Natural killer cell (primary cell): Measurements from ENCODE around the gene TGM3. TPM values are rescaled to one million over a fixed set of nuclear protein-coding genes. Genes with fewer than 3 reads are reported as not detected.

Experiments used
- ATAC-seq, 3 donors: fragments of 150-1000 bp in 2 of 3; fragments of 200-7000 bp in 1 of 3; cut with Tn5 transposase; 1 replicate in 1 of 3; 2 replicates in 2 of 3; pipeline ENCODE4 v1.10.0; 2021; ENCODE audit warnings: mild to moderate bottlenecking in 2 of 3, moderate library complexity in 2 of 3
- DNase-seq, 2 donors: peaks; one replicate each; pipeline versions ENCODE4 v3.0.0 to v3.0.0-alpha.2; 2013 to 2021; ENCODE audit warnings: mixed read lengths in 1 of 2
- H3K27ac ChIP-seq: one replicate; pipeline ENCODE4 v1.5.1; 2013; ENCODE audit warnings: mild to moderate bottlenecking, low read length
- H3K27me3 ChIP-seq: one replicate; pipeline ENCODE4 v1.6.1; 2013; ENCODE audit warnings: low read length; ENCODE audit not compliant: control insufficient read depth, insufficient read depth
- H3K36me3 ChIP-seq: one replicate; pipeline ENCODE4 v1.6.1; 2013; ENCODE audit warnings: low read length; ENCODE audit not compliant: control insufficient read depth, insufficient read depth
- H3K4me1 ChIP-seq: one replicate; pipeline ENCODE4 v1.6.1; 2013; ENCODE audit warnings: low read length; ENCODE audit not compliant: control insufficient read depth, insufficient read depth
- H3K4me3 ChIP-seq: one replicate; pipeline ENCODE4 v1.5.1; 2013; ENCODE audit warnings: low read length
- H3K9me3 ChIP-seq: one replicate; pipeline ENCODE4 v1.6.1; 2013; ENCODE audit warnings: low read length; ENCODE audit not compliant: control insufficient read depth, insufficient read depth
- H3K27ac Mint-ChIP-seq, 2 donors: one replicate each; pipeline ENCODE4 v1.8.0; 2022; ENCODE audit warnings: mild to moderate bottlenecking in 2 of 2, mixed read lengths in 2 of 2, moderate library complexity in 1 of 2
- H3K27me3 Mint-ChIP-seq, 2 donors: one replicate each; pipeline ENCODE4 v1.8.0; 2022; ENCODE audit warnings: low read depth in 2 of 2, mixed read lengths in 2 of 2
- H3K36me3 Mint-ChIP-seq: one replicate; pipeline ENCODE4 v1.8.0; 2022; ENCODE audit warnings: mixed read lengths
- H3K4me1 Mint-ChIP-seq, 2 donors: one replicate each; pipeline ENCODE4 v1.8.0; 2022; ENCODE audit warnings: mixed read lengths in 2 of 2
- H3K4me3 Mint-ChIP-seq: one replicate; pipeline ENCODE4 v1.8.0; 2022; ENCODE audit warnings: mild to moderate bottlenecking, moderate library complexity, mixed read lengths
- H3K9me3 Mint-ChIP-seq, 2 donors: one replicate each; pipeline ENCODE4 v1.8.0; 2022; ENCODE audit warnings: mixed read lengths in 2 of 2
- CTCF ChIP-seq: fragments of 200-600 bp; IDR thresholded peaks from one replicate; pipeline ENCODE4 v1.8.0; 2022; ENCODE audit warnings: antibody characterized with exemption
- WGBS: methylation state at CpG from one replicate; pipeline ENCODE4 v1.1.7; 2013; ENCODE audit warnings: missing lambda C conversion rate; ENCODE audit not compliant: insufficient coverage; 5-methylcytosine and 5-hydroxymethylcytosine counted together
- intact Hi-C: fragments of 100-400 bp; cut with micrococcal nuclease; formaldehyde crosslinking; loops from one replicate; pipeline ENCODE4 v1.14.2; 2022
- total RNA-seq, 4 donors: library from RNA; stranded (reverse); fragments of 120-200 nt in 1 of 4; gene quantifications; one replicate each; pipeline versions ENCODE4 v1.2.3 to v1.2.4, GENCODE V29; 2013 to 2022

Gene TGM3
- total RNA-seq, 3 donors from 2014 or later (not counting 1 experiment from before 2014, with no cell fraction given), result not detected

GRCh38 chr20:2255926-2256531 is 39.8 kb upstream of the TGM3 start:
- no peaks in the 10 kb centered on the region for H3K36me3 Mint-ChIP-seq
- 54% methylated on average over 9 of the region's 9 CpGs for WGBS
- H3K27me3 ChIP-seq, result peaks cover 3% of the 10 kb centered on the region
- no peak overlapping the region for H3K27ac Mint-ChIP-seq
- H3K4me3 ChIP-seq, result no peak overlapping the region
- DNase-seq, result no peak
- peaks cover 5% of the 10 kb centered on the region for H3K4me1 ChIP-seq
- peaks cover 9 to 12% of the 10 kb centered on the region in 2 donors for H3K27me3 Mint-ChIP-seq
- no peaks in the 10 kb centered on the region for H3K9me3 ChIP-seq
- H3K4me3 Mint-ChIP-seq, result no peak overlapping the region
- intact Hi-C loops, result no loop called here
- H3K4me1 Mint-ChIP-seq, result peaks cover 0 to 5% of the 10 kb centered on the region in 2 donors
- ATAC-seq, result no peak
- H3K36me3 ChIP-seq, result no peaks in the 10 kb centered on the region
- no peak for TF ChIP-seq CTCF
- H3K27ac ChIP-seq, result no peak overlapping the region
- no peaks in the 10 kb centered on the region for H3K9me3 Mint-ChIP-seq

GRCh38 chr20:2259731-2260130 is 36.1 kb upstream of the TGM3 start:
- Histone ChIP-seq H3K4me3 (no peak overlapping the region), H3K4me1 (peaks cover 5% of the 10 kb centered on the region), H3K27me3 (no peaks in the 10 kb centered on the region), H3K27ac (no peak overlapping the region), H3K36me3 (no peaks in the 10 kb centered on the region), H3K9me3 (no peaks in the 10 kb centered on the region)
- Mint-ChIP-seq H3K9me3 (no peaks in the 10 kb centered on the region), H3K27ac (no peak overlapping the region), H3K36me3 (no peaks in the 10 kb centered on the region), H3K4me1 (no peaks in the 10 kb centered on the region), H3K27me3 (peaks cover 0 to 5% of the 10 kb centered on the region in 2 donors), H3K4me3 (no peak overlapping the region)
- no peak for DNase-seq
- no peak for TF ChIP-seq CTCF
- WGBS, result 84% methylated on average over 6 of the region's 6 CpGs
- no peak for ATAC-seq
- intact Hi-C loops, result no loop called here

GRCh38 chr20:2260250-2260649 is 35.6 kb upstream of the TGM3 start:
- ATAC-seq (no peak), DNase-seq (no peak)
- H3K9me3 ChIP-seq, result no peaks in the 10 kb centered on the region
- no peak for TF ChIP-seq CTCF
- Mint-ChIP-seq H3K27ac (no peak overlapping the region), H3K4me3 (no peak overlapping the region), H3K4me1 (no peaks in the 10 kb centered on the region), H3K27me3 (peaks cover 0 to 5% of the 10 kb centered on the region in 2 donors), H3K36me3 (no peaks in the 10 kb centered on the region), H3K9me3 (no peaks in the 10 kb centered on the region)
- H3K36me3 ChIP-seq, result no peaks in the 10 kb centered on the region
- peaks cover 5% of the 10 kb centered on the region for H3K4me1 ChIP-seq
- H3K27ac ChIP-seq, result no peak overlapping the region
- no peak overlapping the region for H3K4me3 ChIP-seq
- intact Hi-C loops, result no loop called here
- H3K27me3 ChIP-seq, result no peaks in the 10 kb centered on the region
- 78% methylated on average over 8 of the region's 9 CpGs for WGBS

GRCh38 chr20:2261046-2261485 is 34.7 kb upstream of the TGM3 start:
- no peaks in the 10 kb centered on the region for H3K9me3 ChIP-seq
- no peaks in the 10 kb centered on the region for H3K9me3 Mint-ChIP-seq
- no peaks in the 10 kb centered on the region for H3K36me3 Mint-ChIP-seq
- H3K4me1 ChIP-seq, result peaks cover 3% of the 10 kb centered on the region
- ATAC-seq, result no peak
- peaks cover 0 to 11% of the 10 kb centered on the region in 2 donors for H3K27me3 Mint-ChIP-seq
- H3K4me3 Mint-ChIP-seq, result no peak overlapping the region
- H3K27ac ChIP-seq, result no peak overlapping the region
- 77% methylated on average over 8 of the region's 8 CpGs for WGBS
- DNase-seq, result no peak
- no peak for TF ChIP-seq CTCF
- no peak overlapping the region for H3K4me3 ChIP-seq
- intact Hi-C loops, result no loop called here
- H3K36me3 ChIP-seq, result no peaks in the 10 kb centered on the region
- no peak overlapping the region for H3K27ac Mint-ChIP-seq
- H3K4me1 Mint-ChIP-seq, result no peaks in the 10 kb centered on the region
- no peaks in the 10 kb centered on the region for H3K27me3 ChIP-seq
